ENCODE measurements around the gene CABP7. TPM values are rescaled to one million over a fixed set of nuclear protein-coding genes. Genes with fewer than 3 reads are reported as not detected.

CABP7 gene
- total and polyA plus RNA-seq, 2 donors (not counting 1 experiment from before 2014, with no cell fraction given): 0.03 TPM; not detected in 1

GRCh38 chr22:29767171-29768051 is 47.6 kb downstream of the CABP7 start, which contains the start of gene UQCR10:
TSS of gene UQCR10 (plus strand) at chr22:29767369. CDS start at chr22:29767399, 30 bp downstream.
- peak; percentile 95 for DNase-seq
- H3K4me1 ChIP-seq (ENCODE audit: control insufficient read depth in 2 of 2, insufficient read depth in 2 of 2, low read length in 2 of 2): peaks cover 17 to 20% of the 10 kb centered on the region in 2 donors
- H3K27me3 Mint-ChIP-seq: no peaks in the 10 kb centered on the region
- intact Hi-C loops (cut with micrococcal nuclease): loop anchor here (5.0 to 10.0 kb wide), 4 partner anchors 380 to 883 kb away; partner anchors contain the start of genes AP1B1, EWSR1, RHBDD3 and ZNRF3
- H3K9ac ChIP-seq (ENCODE audit: low read length): peak within 1 kb of the TSS; percentile 77
- peak within 1 kb of the TSS; percentile 99 for H3K4me3 Mint-ChIP-seq
- ChIA-PET CTCF (interaction anchor here (1.3 kb wide), 1 partner anchor 163 kb away, joined by 3 read pairs; no protein-coding TSS in a partner anchor), POLR2A (interaction anchor here (0.7 kb wide), 1 partner anchor 71 kb away, joined by 3 read pairs; the partner anchor contains the start of gene ASCC2)
- H3K36me3 ChIP-seq (replicated peaks in 1 of 2; ENCODE audit: control extremely low read depth in 1 of 2, control insufficient read depth in 1 of 2, extremely low read depth in 1 of 2, insufficient read depth in 2 of 2, low read length in 1 of 2): peaks cover 2 to 16% of the 10 kb centered on the region in 2 experiments
- H3K27me3 ChIP-seq (replicated peaks in 1 of 4; ENCODE audit: control extremely low read depth in 1 of 4, control insufficient read depth in 3 of 4, insufficient read depth in 4 of 4, low read length in 3 of 4): no peaks in the 10 kb centered on the region
- peak within 1 kb of the TSS; percentile 46 to 80 for H3K27ac ChIP-seq (ENCODE audit: low read length in 2 of 2)
- H3K27ac Mint-ChIP-seq: peak within 1 kb of the TSS; percentile 95
- peaks cover 43% of the 10 kb centered on the region for H3K79me2 ChIP-seq (ENCODE audit: control insufficient read depth, insufficient read depth, low read length)
- H3K9me3 Mint-ChIP-seq (ENCODE audit: insufficient read depth): no peaks in the 10 kb centered on the region
- WGBS (ENCODE audit: insufficient coverage): under 1% methylated on average over 38 of the region's 46 CpGs
- peak within 1 kb of the TSS; percentile 89 for H2AFZ ChIP-seq (ENCODE audit: insufficient read depth, low read depth, low read length, poor library complexity, severe bottlenecking)
- no peaks in the 10 kb centered on the region for H3K9me3 ChIP-seq (ENCODE audit: control extremely low read depth in 1 of 3, control insufficient read depth in 2 of 3, insufficient read depth in 1 of 3, low read length in 2 of 3)
- H3K4me1 Mint-ChIP-seq: peaks cover 36% of the 10 kb centered on the region
- peak within 1 kb of the TSS; percentile 73 to 99 (median 87) for H3K4me3 ChIP-seq (ENCODE audit: control extremely low read depth in 1 of 5, extremely low read depth in 1 of 5, insufficient read depth in 1 of 5, low read depth in 2 of 5, low read length in 4 of 5)
- peak; percentile 79 for ATAC-seq (ENCODE audit: low read depth)
- TF ChIP-seq, protein P1, sequence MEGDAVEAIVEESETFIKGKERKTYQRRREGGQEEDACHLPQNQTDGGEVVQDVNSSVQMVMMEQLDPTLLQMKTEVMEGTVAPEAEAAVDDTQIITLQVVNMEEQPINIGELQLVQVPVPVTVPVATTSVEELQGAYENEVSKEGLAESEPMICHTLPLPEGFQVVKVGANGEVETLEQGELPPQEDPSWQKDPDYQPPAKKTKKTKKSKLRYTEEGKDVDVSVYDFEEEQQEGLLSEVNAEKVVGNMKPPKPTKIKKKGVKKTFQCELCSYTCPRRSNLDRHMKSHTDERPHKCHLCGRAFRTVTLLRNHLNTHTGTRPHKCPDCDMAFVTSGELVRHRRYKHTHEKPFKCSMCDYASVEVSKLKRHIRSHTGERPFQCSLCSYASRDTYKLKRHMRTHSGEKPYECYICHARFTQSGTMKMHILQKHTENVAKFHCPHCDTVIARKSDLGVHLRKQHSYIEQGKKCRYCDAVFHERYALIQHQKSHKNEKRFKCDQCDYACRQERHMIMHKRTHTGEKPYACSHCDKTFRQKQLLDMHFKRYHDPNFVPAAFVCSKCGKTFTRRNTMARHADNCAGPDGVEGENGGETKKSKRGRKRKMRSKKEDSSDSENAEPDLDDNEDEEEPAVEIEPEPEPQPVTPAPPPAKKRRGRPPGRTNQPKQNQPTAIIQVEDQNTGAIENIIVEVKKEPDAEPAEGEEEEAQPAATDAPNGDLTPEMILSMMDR (IDR thresholded peaks at IDR 0.05): no peak
- no peak for TF ChIP-seq EZH2 (IDR thresholded peaks at IDR 0.05; ENCODE audit: borderline replicate concordance, insufficient read depth, low read depth, low read length, poor library complexity, severe bottlenecking)
- no peaks in the 10 kb centered on the region for H4K20me1 ChIP-seq (ENCODE audit: control insufficient read depth, insufficient read depth, low read length, poor library complexity, severe bottlenecking)
- peak within 1 kb of the TSS; percentile 92 for H3K4me2 ChIP-seq (replicated peaks; ENCODE audit: low read depth, low read length, poor library complexity, severe bottlenecking)
